HG02938 (cell line): ENCODE data around the gene CDK5R2.

ENCODE experiments used
- ATAC-seq: cut with Tn5 transposase; IDR thresholded peaks from one replicate; pipeline ENCODE4 v1.9.1; 2021; ENCODE audit warnings: mild to moderate bottlenecking, moderate library complexity; ENCODE audit not compliant: unreplicated experiment

Gene CDK5R2

DNA sequence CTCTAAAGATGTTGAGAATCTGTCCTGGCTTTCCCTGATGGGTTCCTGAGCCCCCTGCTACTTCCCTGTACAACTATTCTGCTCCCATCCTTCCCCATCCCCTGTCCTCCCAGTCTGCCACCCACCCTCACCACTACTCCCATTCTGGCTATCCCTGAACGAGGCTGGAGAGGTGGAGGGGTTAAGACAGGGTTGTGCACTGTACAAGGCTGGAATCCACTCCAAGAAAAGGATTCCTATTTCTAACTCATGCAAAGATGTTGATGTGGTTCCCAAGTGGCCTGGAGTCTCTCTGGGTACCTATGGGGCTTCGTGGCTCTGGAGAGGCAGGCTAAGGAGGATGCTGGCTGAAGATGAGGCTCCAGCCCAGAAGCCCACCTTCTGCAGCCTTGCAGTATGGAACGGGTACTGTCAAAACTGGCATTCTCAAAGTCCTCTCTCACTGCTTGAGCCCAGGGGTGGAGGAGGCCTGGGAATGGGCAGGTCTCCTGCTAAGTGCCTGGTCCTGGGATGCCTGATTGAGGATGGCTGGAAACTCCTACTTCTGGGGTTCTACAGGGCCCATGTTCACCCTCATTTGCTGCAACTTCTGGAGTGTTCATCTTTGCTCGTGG lies 26.8 kb downstream of the CDK5R2 start:
- ATAC-seq, result no peak

DNA sequence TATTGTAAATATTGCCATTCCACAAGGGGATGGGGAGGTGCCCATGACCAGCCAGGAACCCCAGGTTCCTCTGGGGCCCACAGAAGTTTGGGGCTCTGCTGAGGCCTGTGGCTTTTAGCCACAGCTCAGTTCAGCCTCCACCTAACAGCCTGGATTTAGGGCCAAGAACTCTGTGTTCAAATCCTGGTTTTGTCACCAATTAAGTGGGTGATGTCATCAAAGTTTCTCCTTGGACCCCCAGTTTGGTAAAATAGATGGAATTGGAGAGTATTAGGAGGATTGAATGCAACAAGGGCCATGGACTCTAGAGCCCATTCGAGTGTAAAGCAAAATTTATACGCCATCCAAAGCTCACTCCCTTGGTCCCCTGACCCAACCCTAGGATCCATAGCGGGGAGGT lies 28.7 kb downstream of the CDK5R2 start:
- ATAC-seq, result no peak

DNA sequence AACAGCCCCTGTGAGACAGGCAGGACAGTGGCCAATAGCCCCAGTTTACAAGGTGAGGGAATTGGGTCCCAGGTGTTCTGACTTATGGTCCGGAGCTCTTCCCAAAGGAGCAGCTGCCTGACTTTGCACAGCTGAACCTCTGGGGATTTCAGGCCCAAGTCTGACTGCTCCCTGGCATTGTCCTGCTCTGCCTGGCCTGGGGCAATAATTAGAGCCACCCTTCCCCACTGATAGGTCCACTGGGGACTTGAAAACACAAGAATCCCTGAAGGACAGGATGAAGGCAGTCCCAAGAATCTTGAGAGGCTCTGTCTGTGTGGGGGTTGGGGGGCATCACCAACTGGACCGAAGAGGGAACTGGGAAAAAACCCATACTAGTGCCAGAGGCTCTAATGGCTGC lies 29.2 kb downstream of the CDK5R2 start:
- no peak for ATAC-seq

DNA sequence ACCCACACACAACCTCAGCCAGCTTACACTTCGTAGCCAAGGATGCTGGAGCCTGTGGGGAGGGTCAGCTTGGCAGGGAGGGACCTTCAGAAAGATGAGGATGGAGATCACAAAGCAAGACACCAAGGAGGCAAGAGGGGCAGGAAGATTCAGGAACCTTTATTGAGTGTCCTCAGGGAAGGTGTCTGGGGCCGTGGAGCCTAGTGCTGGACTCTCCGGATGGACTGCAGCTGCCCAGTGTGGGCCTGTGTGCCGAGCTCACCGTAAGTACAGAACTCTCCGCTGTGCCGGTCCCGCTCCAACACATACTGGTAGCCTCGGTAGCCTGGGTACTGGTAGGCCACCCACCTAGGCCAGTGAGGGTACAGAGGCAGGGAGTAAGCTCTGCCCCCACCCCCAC lies 30.6 kb downstream of the CDK5R2 start:
- ATAC-seq, result no peak

DNA sequence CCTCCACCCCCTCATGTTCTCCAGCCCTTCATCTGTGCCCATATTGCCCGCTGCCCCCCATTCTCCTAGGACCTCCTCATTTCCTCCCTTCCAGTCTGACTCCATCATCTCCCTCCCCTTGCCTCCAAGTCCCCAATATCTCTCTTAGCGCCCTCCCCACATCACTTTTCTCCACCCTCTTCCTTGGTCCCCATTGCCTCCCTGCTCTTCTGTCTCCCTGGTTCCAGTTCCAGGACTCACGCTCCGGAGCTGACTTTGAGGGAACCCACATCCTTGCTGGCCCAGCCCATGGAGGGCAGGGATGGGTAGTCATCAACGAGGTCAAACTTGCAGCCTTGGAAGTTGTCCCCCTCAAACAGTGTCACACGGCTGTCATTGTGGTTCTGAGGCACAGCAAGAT lies 31.1 kb downstream of the CDK5R2 start:
- ATAC-seq, result no peak

DNA sequence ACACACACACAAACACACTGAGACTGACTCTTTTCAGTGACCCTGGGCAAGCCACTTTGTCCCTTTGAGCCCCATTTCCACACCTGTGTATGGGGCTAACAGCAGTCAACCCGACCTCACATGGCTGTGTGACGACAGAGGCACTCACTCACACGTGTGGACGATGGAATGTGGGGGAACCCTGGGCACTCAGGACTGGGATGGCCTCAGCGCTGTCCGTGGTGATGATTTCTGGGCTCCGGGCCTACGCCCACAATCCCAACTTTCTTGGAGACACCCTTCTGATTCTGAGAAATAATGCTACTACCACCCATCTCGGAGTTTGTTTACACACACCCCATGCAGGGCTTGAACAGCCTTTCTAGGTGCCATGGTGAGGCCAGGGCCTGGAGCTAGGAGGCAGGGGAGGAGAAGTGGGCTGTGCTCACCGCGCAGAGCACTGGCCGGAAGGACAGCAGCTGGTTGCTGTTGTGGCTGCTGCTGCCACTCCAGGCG lies 32.3 kb downstream of the CDK5R2 start:
- no peak for ATAC-seq

DNA sequence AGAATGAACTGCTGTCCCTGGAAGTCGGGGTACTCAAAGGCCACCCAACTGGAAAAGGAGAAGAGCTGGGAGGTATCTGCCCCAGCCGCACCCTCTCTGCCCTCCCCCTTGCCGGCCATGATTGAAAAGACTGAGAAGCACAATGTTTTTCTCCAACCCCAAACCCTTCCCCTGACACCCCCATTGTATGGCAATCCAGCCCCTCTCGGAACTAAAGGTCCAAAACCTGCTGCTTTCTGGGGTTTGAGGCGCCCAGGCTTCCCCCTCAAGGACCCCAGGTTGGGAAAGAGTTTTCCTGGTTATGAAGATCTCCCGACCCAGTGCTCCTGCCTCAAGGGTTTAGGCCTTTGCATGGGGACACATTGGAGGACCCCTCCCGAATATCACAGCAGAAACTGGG lies 32.7 kb downstream of the CDK5R2 start:
- ATAC-seq, result no peak

DNA sequence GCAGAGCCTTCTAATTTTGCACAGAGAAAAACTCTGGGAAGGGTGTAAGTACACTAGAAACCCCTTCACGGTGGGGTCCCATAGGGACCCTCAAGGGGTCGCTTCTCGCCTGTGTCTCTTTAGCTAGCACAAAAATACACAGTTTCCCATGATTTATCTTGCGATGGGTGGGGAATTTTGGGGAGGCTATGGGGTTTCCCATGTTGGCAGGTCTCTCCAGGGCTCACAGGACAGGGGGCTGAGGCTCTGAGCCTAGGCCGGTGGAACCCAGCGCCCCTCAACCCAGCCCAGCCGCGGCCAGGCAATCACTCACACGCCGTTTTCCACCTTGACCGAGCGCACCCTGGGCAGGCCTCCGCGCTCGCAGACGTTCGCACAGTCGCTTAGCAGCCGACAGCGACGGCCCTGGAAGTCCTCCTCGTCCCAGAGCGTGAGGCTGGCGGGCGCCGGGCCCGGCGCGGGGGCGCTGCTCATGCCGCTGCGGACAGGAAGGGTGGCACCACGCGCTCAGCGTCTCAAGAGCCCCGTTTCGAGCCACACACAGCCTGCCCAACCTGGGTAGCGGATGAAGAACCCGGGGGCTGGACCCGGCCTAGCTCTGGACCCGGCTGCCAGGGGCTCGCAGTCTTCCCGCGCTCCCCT lies 33.4 kb downstream of the CDK5R2 start:
- no peak for ATAC-seq

DNA sequence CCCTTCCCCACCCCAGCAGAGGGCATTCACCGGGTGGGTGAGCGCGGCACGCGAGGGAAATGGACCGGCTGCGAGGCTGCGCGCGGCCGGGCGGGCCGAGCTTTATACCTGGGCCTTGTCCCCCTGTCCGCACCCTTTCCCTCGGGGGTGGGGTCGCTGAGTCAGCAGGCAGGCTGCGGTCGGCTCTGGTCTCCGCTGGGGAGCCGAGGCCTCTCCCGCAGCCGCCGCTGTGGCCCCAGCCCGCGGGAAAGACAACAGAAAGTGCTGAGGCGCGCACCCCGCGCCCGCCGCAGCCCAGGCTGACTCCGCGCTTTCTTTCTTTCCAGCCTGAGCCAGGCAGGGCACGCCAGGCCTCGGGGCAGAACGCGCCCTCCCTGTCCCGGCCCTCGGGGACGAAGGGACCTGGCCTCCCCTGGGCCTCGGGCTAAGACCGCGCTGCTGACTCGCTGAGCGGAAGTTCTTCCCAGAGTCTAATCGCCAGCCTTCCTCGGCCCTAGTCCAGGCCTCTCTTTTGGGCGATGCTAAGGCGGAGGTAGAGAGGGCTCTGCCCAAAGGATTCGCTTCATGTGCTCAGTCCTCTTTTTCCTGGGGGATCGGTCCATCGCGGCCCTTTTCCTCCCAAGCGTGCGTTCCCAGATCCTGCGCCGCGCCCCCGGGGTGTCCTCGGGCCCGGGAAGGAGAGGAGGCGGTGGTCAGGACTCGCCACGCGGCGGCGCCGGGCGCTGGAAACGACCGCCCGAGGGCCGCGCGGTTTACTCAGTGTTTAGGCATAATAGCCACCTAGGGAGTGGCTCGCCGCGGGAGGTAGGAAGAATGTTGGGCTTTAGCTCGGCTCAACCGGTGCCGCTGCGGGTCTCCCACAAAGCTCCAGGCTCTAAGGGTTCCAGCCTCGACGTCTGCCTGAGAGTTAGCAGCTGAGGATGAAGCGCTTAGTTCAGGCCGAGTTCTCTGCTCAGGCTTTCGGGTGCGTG lies 34.2 kb downstream of the CDK5R2 start, which contains the start of gene CRYBA2:
Gene CRYBA2 (minus strand): TSS at position 78 of the 971 bp plus-strand sequence. CDS start 246 bp downstream, outside the sequence.
- no peak for ATAC-seq

DNA sequence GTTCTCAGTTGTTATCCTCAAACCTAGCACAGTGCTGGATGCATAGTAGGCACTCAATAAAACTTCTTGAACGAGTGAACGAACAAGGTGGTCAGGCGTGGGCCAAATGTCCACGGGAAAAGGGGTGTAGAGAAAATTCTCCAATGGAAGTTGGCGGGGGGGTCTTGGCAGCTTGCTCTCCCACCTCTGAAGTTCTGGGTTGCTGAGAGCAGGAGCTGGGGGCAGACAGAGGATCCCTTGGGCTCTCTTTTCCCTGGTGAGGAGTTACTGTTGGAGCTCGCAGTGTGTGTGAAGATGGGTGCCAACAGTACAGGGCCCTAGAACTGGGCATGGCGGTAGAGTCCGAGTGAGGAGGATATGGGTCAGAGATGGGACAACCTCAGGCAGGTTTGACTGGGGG lies 36.1 kb downstream of the CDK5R2 start:
- ATAC-seq, result no peak

DNA sequence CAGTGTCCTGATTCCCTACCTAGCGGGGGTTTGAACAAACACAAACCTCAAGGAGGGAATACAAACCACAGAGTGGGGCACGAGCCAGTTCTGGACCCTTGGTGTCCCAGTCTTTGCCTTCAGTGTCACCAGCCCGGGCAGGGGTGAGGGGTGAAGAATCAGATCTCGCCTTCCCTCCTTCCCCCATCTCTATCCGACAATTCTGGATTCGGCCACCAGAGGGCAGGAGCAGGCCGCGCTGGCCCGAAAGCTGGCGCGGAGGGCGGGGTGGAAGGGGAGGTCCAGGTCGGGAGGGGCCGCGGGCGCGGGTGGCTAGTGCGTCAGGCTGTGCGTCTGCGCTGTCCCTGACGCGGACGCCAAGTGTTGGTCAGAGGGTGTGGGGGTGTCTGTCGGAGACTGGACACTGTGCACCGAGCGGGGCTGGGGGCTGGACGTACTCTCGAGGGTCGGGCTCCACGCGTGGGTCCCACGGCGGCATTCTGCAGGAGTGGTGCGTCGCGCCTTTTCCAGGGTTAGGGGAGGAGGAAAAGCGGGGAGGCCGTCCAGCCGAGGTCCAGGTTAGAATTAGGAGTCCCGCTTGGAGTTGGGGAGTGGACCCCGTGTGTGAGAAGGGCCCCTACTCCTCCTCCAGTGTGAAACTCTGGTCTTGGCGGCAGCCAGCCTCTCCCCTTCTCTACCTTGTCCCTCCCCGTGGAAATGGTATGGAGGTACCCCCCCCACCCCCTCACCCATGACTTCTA lies 36.7 kb downstream of the CDK5R2 start:
- ATAC-seq, result no peak

DNA sequence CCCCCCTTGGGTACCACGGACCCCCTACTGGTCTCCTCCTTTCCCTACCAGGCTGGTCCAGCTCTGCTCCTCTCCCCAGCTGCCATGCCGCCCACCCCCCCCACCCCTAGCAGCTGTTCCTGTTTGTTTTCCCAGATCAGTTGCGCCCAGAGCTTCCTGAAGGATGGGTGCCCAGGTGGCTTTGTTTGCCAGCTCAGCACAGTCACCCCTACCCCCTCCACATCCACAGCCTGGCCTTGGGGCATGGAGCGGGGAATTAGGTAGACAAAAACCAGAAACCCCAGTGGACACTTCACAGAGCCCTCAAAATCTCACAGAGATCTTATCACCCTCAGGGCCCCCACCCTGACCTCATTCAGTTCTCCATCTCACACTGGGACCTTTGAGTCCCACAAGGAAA lies 37.5 kb downstream of the CDK5R2 start:
- no peak for ATAC-seq

DNA sequence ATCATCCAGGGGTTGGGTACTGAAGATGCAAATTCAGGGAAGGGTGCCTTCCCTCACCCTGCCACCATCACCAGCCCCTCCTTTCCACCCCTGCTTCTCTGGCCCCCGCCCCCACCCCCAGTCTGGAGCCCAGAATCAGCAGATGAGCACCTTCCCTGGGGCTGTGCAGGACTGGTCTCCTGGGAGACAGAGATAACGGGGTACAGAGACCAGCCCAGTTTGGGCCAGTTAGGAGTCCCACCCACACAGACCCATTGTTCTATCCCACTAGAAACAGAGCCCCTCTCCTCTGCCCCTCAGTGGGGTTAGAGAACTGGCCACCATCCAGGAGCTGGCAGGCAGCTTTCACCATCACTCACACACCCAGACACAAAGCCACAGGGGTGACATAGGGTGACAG lies 38.3 kb downstream of the CDK5R2 start:
- ATAC-seq, result no peak

DNA sequence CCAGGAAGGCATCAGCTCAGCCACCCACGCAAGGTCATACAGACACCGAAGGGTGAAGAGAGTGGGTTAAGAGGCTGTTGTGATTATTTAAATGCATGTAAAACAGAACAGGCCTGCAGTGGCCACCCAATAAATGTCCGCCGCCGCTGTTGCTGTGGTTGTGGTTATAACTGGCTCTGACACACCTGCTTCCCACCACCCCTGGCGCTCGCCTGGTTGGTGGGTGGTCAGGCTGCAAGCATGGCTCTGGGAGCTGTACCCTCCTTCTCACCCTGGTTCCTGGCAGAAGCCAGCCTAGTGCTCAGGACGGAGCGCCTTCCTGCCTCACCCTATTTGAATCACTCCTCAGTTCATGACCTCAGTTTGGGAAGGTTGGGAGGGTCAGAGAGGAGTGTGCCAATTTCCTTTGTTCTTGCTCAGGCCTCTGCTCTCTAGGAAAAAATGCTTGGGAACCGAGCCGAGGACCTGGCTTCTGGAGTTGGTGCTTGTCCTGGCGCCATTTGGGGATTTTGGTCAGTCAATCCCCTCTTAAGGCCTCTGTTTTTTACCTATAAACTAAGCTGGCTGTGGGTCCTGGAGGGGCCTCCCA lies 39.0 kb downstream of the CDK5R2 start:
- ATAC-seq, result no peak

DNA sequence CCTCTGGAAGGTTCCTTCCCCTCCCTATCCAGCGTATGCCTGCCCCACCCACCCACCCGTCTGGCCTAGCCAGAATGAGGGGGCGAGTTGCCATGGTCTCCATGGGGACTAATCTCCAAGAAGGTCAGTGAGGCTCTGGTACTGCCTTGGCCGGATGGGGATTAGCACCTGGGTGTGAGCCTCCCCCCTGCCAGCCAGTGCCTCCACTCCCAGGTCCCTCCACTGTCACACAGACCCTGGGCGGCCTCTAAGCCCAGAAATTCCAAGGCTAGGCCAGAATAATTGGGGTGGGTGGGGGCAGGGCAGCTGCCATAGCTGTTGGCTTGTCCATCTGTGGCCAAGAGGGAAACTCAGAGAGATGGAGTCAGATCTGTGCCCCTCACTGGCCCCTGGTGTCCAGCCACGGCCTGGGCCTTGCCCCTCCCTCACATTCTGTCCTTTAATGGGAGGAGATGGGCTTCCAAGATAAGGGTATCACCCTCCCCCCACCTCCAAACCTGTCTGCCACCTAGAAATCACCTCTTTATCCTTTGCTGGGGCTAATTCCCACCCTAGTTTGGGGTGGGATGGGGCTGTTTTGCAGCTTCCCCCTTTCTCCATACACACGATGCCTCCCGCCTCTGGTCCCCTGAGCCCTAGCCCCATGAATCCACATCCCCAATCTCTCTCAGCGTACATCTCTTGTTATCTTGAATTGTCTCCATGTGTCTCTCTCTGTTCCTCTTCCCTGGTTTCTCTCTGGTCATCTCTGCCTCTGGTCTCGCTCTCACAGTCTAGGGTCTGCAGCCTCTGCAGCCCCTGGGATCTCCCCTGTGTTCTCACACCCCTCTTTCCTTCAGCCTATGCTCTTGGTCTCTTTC lies 39.8 kb downstream of the CDK5R2 start:
- no peak for ATAC-seq

DNA sequence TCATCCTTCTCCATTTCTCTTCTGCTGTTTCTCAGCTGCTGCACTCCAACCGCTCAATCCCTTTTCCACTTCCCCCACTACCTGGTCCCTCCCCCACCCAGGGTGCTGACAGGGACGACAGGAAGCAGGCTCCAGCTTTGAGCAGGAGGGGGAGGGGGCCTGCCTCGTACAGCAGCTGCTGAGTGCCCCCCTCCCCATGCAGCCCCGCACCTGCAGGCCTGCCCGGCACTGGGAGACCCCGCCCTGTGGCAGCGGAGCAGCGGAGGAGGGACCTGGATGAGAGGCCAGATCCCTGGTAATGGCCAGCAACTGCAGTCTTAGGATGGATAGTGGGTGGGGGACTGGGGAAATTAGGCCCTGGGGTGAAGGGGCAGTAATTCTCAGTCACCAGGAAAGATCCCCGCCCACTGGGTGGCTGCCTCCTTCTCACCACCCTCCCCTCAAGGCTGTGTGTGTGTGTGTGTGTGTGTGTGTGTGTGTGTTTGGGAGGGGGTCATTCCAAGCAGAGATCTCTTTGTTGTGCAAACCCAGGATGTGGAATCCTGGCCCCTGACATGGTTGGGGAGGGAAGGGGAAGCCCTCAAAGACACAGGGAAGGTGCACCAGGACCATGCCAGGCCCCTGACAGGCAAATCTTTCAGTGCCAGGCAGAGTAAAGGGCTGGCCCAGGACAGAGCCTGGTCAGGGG lies 40.6 kb downstream of the CDK5R2 start:
- ATAC-seq, result no peak

DNA sequence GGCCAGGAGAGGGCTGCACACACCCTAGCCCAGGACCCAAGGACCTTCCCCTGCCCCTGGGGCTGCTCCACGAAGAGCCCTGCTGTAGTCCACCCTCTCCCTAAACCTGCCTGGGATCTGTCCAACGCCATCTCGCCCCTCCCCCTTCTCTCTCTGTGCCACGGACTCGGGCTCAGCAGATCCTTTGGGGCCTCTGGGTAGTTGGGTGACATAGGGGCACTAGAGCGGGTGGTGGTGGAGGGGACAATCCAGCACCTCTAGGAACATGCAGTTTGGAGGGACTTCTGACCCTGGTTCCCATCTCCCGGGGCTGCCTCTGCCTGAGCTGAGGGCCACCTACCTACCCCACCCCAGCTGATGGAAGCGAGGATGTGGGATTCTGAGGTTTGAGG lies 41.1 kb downstream of the CDK5R2 start:
- ATAC-seq, result no peak

DNA sequence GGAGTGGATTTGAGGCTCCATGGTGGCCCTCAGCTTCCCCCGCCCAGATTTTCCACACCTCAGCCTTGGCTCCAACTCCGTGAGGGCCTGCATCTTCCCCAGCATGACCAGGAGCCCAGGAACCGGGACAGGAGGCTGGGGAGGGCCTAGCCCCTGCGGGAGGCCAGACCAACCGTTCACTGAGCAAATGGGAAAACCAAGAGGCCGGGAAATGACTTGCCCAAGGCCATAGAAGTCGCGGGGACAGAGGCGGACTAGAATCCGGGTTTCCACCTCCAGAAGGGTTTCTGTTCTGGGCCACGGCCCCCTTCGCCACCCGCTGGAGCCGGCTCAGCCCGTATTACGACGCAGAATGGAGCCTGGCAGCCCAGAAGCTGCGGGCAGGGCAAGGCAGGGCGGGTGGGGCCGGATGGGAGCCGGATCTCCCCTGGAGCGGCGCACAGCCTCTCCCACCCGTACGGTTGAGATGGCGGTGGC lies 41.7 kb downstream of the CDK5R2 start:
- no peak for ATAC-seq
